ENCODE measurements around the gene KRTAP17-1. TPM values are rescaled to one million over a fixed set of nuclear protein-coding genes. Genes with fewer than 3 reads are reported as not detected.

KRTAP17-1 gene
- total and polyA plus RNA-seq, 2 of the 4 experiments (the other 2 are of a cell fraction) = not detected

GRCh38 chr17:41296846-41297245 is 18.7 kb downstream of the KRTAP17-1 start:
- Histone ChIP-seq H3K4me2 (ENCODE audit: low read depth, low read length) (no peak overlapping the region), H4K8ac (ENCODE audit: low read depth in 2 of 2, low read length in 2 of 2) (no peak overlapping the region), H2BK5ac (ENCODE audit: low read depth, low read length, poor library complexity, severe bottlenecking) (no peak overlapping the region), H3K36me3 (ENCODE audit: control insufficient read depth, insufficient read depth, low read length) (no peaks in the 10 kb centered on the region), H3K14ac (replicated peaks; ENCODE audit: low read depth, low read length) (no peak overlapping the region), H3K9me3 (ENCODE audit: control insufficient read depth, insufficient read depth, low read length) (no peaks in the 10 kb centered on the region), H3K27me3 (ENCODE audit: control insufficient read depth, insufficient read depth, low read length) (no peaks in the 10 kb centered on the region; the same call in 1 of the 2 replicates), H2AFZ (replicated peaks; ENCODE audit: low read length, poor library complexity) (no peak overlapping the region), H3K4ac (ENCODE audit: low read depth, low read length) (no peak overlapping the region), H2BK120ac (ENCODE audit: low read depth, low read length) (no peak overlapping the region), H2AK5ac (ENCODE audit: low read depth, low read length) (no peak overlapping the region), H3K18ac (ENCODE audit: low read depth, low read length) (no peak overlapping the region), H3K4me3 (ENCODE audit: insufficient read depth, low read depth, low read length) (no peak overlapping the region), H4K91ac (ENCODE audit: insufficient read depth, low read depth, low read length) (no peak overlapping the region), H3K27ac (ENCODE audit: insufficient read depth, low read length) (no peak overlapping the region), H3K23ac (ENCODE audit: low read depth, low read length) (no peak overlapping the region), H3K79me1 (ENCODE audit: low read depth in 1 of 2, low read length in 2 of 2) (no peaks in the 10 kb centered on the region), H2BK15ac (ENCODE audit: low read depth, low read length) (no peak overlapping the region), H4K5ac (ENCODE audit: low read depth, low read length) (no peak overlapping the region), H2BK20ac (ENCODE audit: low read depth, low read length) (no peak overlapping the region), H3K9ac (ENCODE audit: low read depth, low read length) (no peak overlapping the region), H3K9me1 (ENCODE audit: insufficient read depth, low read length) (no peaks in the 10 kb centered on the region), H4K20me1 (ENCODE audit: insufficient read depth, low read length) (no peaks in the 10 kb centered on the region), H3K4me1 (ENCODE audit: control insufficient read depth, insufficient read depth, low read length) (no peaks in the 10 kb centered on the region), H3K56ac (ENCODE audit: extremely low read depth, insufficient read depth, low read length) (no peak overlapping the region), H2AK9ac (replicated peaks; ENCODE audit: low read depth, low read length, poor library complexity) (no peak overlapping the region)
- ChIA-PET CTCF (no interaction called here), POLR2A (ENCODE audit: unreplicated experiment) (no interaction called here)
- TF ChIP-seq RCOR1 (IDR thresholded peaks at IDR 0.05; ENCODE audit: insufficient replicate concordance, low read length) (no peak), NFE2L2 (IDR thresholded peaks at IDR 0.05; ENCODE audit: low read depth, low read length) (no peak), CHD1 (IDR thresholded peaks at IDR 0.05; ENCODE audit: low read depth, low read length) (no peak), CEBPB (IDR thresholded peaks at IDR 0.05; ENCODE audit: low read depth, low read length) (no peak), FOS (IDR thresholded peaks at IDR 0.05; ENCODE audit: low read depth, low read length) (no peak)
- no peak for ATAC-seq (ENCODE audit: low read depth)
- no TSS peak for BruUV-seq (replicated peaks)
- no peak for DNase-seq
- dilution Hi-C loops (cut with HindIII; ENCODE audit: low sequenced_read_pairs, unreplicated experiment) = no loop called here
- intact Hi-C loops (cut with micrococcal nuclease) = no loop called here
- in situ Hi-C loops (cut with MboI; ENCODE audit: low sequenced_read_pairs) = no loop called here
- WGBS, 2 experiments (ENCODE audit: extremely low coverage in 2 of 2, insufficient read length in 1 of 2) = no CpG with 5 or more reads among the region's 1 CpG
